Measurements from ENCODE around the gene RECK.

DNA sequence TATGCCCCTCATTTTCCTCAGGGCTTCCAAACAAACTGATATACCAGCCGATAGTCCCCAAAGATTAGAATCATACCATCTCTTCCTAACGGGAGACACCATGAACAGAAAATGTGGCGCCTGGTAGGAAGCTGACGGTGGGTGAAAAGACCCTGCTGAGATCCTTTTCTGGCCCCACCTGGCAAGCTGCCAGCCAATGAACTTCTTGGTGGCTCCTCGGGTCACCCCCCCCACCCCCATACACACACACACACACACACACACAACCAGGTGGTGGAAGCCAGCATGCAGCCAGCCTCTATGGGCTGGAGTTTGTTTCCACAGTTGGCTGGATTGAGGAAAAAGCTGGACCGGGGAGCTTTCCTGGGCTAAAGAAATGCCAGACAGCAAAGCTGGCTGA is 127.7 kb downstream of the RECK start:
- TF ChIP-seq, protein P1, sequence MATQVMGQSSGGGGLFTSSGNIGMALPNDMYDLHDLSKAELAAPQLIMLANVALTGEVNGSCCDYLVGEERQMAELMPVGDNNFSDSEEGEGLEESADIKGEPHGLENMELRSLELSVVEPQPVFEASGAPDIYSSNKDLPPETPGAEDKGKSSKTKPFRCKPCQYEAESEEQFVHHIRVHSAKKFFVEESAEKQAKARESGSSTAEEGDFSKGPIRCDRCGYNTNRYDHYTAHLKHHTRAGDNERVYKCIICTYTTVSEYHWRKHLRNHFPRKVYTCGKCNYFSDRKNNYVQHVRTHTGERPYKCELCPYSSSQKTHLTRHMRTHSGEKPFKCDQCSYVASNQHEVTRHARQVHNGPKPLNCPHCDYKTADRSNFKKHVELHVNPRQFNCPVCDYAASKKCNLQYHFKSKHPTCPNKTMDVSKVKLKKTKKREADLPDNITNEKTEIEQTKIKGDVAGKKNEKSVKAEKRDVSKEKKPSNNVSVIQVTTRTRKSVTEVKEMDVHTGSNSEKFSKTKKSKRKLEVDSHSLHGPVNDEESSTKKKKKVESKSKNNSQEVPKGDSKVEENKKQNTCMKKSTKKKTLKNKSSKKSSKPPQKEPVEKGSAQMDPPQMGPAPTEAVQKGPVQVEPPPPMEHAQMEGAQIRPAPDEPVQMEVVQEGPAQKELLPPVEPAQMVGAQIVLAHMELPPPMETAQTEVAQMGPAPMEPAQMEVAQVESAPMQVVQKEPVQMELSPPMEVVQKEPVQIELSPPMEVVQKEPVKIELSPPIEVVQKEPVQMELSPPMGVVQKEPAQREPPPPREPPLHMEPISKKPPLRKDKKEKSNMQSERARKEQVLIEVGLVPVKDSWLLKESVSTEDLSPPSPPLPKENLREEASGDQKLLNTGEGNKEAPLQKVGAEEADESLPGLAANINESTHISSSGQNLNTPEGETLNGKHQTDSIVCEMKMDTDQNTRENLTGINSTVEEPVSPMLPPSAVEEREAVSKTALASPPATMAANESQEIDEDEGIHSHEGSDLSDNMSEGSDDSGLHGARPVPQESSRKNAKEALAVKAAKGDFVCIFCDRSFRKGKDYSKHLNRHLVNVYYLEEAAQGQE (IDR thresholded peaks at IDR 0.05; ENCODE audit: unreplicated experiment), result no peak
- no peak for TF ChIP-seq EZH2 (IDR thresholded peaks at IDR 0.05; ENCODE audit: low read depth, unreplicated experiment)
- no peak for TF ChIP-seq ZNF331 (CRISPR knock-in tag; IDR thresholded peaks at IDR 0.05; ENCODE audit: low read depth)
- TF ChIP-seq, protein P2, sequence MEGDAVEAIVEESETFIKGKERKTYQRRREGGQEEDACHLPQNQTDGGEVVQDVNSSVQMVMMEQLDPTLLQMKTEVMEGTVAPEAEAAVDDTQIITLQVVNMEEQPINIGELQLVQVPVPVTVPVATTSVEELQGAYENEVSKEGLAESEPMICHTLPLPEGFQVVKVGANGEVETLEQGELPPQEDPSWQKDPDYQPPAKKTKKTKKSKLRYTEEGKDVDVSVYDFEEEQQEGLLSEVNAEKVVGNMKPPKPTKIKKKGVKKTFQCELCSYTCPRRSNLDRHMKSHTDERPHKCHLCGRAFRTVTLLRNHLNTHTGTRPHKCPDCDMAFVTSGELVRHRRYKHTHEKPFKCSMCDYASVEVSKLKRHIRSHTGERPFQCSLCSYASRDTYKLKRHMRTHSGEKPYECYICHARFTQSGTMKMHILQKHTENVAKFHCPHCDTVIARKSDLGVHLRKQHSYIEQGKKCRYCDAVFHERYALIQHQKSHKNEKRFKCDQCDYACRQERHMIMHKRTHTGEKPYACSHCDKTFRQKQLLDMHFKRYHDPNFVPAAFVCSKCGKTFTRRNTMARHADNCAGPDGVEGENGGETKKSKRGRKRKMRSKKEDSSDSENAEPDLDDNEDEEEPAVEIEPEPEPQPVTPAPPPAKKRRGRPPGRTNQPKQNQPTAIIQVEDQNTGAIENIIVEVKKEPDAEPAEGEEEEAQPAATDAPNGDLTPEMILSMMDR (conservative IDR thresholded peaks at IDR 0.05; ENCODE audit: low read depth in 2 of 2), result no peak
- no peak for TF ChIP-seq EZH2phosphoT487 (IDR thresholded peaks at IDR 0.05; ENCODE audit: unreplicated experiment)
- no peak for TF ChIP-seq CREB1 (CRISPR knock-in tag; IDR thresholded peaks at IDR 0.05; ENCODE audit: low read depth)
- no peak for TF ChIP-seq POLR2AphosphoS5 (IDR thresholded peaks at IDR 0.05; ENCODE audit: low read depth)
- TF ChIP-seq, protein P3, sequence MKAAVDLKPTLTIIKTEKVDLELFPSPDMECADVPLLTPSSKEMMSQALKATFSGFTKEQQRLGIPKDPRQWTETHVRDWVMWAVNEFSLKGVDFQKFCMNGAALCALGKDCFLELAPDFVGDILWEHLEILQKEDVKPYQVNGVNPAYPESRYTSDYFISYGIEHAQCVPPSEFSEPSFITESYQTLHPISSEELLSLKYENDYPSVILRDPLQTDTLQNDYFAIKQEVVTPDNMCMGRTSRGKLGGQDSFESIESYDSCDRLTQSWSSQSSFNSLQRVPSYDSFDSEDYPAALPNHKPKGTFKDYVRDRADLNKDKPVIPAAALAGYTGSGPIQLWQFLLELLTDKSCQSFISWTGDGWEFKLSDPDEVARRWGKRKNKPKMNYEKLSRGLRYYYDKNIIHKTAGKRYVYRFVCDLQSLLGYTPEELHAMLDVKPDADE (IDR thresholded peaks at IDR 0.05), result no peak
- TF ChIP-seq JUNB (IDR thresholded peaks at IDR 0.05; ENCODE audit: unreplicated experiment), result no peak
- no peak for TF ChIP-seq STAT1 (IDR thresholded peaks at IDR 0.05; ENCODE audit: unreplicated experiment)
- no peak for TF ChIP-seq ZNF114 (CRISPR knock-in tag; IDR thresholded peaks at IDR 0.05)
- no peak for TF ChIP-seq NANOG (IDR thresholded peaks at IDR 0.05; ENCODE audit: borderline replicate concordance)
- TF ChIP-seq, protein P4, sequence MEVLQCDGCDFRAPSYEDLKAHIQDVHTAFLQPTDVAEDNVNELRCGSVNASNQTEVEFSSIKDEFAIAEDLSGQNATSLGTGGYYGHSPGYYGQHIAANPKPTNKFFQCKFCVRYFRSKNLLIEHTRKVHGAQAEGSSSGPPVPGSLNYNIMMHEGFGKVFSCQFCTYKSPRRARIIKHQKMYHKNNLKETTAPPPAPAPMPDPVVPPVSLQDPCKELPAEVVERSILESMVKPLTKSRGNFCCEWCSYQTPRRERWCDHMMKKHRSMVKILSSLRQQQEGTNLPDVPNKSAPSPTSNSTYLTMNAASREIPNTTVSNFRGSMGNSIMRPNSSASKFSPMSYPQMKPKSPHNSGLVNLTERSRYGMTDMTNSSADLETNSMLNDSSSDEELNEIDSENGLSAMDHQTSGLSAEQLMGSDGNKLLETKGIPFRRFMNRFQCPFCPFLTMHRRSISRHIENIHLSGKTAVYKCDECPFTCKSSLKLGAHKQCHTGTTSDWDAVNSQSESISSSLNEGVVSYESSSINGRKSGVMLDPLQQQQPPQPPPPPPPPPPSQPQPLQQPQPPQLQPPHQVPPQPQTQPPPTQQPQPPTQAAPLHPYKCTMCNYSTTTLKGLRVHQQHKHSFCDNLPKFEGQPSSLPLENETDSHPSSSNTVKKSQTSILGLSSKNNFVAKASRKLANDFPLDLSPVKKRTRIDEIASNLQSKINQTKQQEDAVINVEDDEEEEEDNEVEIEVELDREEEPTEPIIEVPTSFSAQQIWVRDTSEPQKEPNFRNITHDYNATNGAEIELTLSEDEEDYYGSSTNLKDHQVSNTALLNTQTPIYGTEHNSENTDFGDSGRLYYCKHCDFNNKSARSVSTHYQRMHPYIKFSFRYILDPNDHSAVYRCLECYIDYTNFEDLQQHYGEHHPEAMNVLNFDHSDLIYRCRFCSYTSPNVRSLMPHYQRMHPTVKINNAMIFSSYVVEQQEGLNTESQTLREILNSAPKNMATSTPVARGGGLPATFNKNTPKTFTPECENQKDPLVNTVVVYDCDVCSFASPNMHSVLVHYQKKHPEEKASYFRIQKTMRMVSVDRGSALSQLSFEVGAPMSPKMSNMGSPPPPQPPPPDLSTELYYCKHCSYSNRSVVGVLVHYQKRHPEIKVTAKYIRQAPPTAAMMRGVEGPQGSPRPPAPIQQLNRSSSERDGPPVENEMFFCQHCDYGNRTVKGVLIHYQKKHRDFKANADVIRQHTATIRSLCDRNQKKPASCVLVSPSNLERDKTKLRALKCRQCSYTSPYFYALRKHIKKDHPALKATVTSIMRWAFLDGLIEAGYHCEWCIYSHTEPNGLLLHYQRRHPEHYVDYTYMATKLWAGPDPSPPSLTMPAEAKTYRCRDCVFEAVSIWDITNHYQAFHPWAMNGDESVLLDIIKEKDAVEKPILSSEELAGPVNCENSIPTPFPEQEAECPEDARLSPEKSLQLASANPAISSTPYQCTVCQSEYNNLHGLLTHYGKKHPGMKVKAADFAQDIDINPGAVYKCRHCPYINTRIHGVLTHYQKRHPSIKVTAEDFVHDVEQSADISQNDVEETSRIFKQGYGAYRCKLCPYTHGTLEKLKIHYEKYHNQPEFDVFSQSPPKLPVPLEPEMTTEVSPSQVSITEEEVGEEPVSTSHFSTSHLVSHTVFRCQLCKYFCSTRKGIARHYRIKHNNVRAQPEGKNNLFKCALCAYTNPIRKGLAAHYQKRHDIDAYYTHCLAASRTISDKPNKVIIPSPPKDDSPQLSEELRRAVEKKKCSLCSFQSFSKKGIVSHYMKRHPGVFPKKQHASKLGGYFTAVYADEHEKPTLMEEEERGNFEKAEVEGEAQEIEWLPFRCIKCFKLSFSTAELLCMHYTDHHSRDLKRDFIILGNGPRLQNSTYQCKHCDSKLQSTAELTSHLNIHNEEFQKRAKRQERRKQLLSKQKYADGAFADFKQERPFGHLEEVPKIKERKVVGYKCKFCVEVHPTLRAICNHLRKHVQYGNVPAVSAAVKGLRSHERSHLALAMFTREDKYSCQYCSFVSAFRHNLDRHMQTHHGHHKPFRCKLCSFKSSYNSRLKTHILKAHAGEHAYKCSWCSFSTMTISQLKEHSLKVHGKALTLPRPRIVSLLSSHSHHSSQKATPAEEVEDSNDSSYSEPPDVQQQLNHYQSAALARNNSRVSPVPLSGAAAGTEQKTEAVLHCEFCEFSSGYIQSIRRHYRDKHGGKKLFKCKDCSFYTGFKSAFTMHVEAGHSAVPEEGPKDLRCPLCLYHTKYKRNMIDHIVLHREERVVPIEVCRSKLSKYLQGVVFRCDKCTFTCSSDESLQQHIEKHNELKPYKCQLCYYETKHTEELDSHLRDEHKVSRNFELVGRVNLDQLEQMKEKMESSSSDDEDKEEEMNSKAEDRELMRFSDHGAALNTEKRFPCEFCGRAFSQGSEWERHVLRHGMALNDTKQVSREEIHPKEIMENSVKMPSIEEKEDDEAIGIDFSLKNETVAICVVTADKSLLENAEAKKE (CRISPR knock-in tag; IDR thresholded peaks at IDR 0.05), result no peak
